Measurements from ENCODE around the gene TFF3.

The TFF3 gene

DNA sequence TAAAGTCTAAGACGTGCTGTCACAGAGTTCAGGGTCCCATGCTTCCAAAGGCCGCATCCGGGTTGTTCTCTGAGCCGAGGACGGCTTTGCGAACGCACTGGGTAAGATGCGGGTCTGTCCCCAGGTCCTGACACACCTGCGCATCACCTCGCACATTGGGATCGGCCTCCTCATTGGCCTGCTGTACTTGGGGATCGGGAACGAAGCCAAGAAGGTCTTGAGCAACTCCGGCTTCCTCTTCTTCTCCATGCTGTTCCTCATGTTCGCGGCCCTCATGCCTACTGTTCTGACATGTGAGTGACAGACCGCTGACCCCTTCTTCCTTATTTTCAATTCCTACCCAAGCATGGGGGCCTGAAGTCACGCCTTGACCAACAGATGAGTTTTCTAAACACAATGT is 25.3 kb downstream of the TFF3 start:
- FAIRE-seq (no peak), DNase-seq (ENCODE audit: low spot score) (no peak)

DNA sequence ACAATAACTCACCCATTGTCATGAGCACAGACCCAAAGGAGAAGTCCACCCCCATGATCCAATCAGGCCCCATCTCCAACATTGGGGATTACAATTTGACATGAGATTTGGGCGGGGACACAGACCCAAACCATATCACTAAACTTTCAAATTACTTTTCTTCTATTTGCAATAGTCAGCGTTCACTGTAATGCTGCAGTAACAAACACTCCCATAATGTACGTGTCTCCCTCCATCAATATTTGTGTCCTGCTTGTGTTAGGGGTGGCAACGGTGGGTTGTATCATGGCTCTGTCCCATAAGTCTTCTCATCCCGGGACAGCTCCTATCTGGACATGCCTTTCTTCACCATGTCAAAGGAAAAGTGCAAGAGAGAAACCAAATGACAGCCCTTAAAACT is 26.2 kb downstream of the TFF3 start:
- DNase-seq (ENCODE audit: low spot score) = no peak
- no peak for FAIRE-seq

DNA sequence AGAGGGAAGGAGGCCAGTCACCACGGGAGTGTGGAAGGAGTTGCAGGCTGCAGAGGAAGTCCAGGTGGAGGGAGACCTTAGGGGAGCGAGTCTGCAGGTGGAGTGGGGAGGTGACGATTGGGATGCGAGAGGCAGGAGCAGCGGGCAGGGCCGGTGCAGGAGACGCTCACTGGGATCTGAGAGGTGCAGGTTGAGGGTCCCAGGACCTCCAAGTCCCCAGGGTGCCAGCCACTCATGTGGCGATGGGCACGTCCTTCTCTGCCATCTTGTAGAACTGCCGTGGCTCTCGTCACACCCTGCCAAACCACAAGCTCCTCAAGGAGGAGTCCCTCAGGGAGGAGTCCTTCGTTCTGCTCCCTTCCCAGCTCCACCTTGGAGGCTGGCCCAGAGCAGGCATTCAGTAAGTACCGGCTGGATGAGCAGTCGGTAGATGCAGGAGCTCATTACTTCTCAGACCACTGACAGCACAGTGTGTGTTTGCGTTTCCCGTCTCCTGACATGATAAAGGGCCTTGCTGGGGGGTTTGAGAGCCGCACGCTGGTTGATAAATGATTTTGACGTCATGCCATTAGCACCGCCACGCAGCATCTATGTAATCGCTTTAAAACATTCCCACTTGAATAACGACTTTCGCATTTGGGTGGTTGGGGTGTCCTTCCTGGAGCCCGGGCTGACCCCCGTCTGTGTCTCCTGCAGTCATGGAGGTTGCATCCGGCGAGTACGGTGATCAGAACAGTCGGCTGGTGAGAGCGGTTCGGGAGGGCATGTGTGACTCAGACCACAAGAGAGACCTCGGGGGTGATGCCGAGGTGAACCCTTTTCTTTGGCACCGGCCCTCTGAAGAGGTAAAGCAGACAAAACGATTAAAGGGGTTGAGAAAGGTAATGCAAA is 27.8 kb downstream of the TFF3 start:
- FAIRE-seq (no peak), DNase-seq (ENCODE audit: low spot score) (no peak)

DNA sequence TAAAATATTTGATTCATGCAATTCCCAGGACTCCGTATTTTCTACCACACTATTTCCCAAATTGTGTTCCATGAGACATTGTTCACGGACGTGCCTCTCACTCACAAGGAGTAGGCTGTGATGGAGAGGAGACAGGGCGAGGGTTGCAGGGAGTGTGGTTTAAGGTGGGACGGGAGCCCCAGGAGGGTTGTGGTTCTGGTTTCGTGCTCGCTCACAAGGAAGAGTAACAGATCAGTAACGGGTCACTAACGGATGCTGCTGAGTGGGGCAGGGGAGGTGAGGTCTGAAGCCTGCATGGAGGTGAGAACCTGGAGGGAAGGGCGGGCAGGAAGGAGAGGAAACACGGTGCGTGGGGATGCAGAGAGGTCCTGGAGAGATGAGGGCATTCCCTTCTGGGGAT is 28.8 kb downstream of the TFF3 start:
- DNase-seq (ENCODE audit: low spot score) = no peak
- no peak for FAIRE-seq

DNA sequence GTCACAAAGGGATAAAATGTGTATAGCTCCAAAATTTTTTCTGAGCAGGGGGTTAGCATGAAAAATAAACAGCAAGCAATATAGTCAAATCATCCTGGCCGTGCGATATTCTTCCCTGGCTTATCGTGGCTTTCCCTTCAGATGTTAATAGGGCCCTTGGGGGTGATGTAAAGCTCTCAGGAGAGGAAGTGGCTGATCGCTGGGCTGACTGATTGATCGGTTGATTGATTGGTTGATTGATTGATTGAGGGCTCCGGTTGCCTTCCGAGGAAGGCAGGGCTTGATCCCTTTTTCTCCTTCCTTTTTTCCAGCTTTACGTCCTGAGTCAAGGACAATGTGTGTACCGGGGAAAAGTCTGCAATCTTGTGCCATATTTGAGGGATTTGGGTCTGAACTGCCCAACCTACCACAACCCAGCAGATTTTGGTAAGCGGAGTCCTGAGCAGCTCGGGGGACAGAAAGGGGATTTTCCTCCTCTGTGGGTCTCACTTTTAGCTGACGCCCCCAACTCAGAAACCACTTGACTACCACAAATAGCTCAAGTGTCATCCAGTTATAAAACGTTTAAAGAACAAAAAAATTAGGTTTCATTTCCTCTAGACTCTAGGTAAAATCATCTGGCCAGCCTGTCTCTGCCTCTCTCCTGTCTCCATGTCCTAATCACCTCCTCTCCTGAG is 29.5 kb downstream of the TFF3 start:
- FAIRE-seq (no peak), DNase-seq (ENCODE audit: low spot score) (no peak)

DNA sequence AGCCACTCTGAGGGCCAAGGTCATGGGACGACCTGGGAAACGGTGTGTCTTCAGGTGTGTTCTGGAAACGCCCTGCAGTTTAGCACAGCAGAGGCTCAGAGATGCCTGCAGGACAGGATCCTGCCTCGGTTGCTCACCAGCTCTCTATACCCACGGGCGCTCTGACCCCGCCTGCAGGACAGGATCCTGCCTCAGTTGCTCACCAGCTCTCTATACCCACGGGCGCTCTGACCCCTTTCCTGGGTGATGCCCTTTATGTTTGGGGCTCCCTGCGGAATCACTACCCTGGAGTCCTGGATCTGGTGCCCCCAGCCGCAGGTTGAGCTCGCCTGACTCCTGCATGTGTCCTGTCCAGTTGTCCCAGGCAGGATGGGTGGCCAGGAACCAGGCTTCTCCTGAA is 32.5 kb downstream of the TFF3 start:
- FAIRE-seq (no peak), DNase-seq (ENCODE audit: low spot score) (no peak)

DNA sequence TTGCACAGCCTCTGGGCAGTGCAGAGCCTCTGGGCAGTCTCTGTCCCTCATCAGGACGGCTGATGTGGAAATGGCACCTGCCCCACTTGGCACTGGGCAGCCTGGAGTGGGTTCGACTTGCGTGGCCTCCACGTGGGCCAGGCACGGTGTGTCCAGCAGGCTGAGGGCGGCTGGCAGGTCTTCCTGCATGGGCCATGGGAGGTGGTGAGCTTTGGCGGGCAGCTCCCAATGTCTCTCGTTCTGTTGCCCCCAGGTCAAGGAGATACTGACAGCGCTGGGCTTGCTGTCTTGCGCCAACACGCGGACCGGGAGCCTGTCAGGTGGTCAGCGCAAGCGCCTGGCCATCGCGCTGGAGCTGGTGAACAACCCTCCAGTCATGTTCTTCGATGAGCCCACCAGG is 33.2 kb downstream of the TFF3 start:
- no peak for FAIRE-seq

DNA sequence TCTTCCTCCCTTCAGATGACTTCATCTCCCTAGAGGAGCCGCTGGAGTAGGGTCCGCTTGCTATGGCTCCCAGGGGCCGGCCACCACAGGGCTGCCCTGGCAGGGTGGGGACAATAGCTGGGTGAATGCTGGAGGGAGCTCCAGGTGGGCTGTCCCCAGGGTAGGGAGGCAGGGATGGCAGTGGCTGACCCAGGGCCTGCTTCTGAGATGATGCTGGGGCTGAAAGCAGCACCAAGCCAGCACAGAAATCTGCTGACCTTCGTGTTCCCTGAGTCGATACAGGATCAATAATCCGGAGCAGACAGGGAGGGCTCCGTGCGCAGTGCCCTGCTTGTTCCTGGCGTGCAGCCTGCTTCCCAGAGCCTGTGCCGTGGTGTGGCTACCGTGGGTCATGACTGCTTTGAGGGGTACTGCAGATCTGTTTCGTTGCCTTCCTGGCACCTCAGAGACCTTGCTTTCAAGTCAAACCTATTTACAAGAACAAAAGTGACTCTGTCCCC is 34.0 kb downstream of the TFF3 start:
- DNase-seq (ENCODE audit: low spot score) = no peak
- FAIRE-seq = no peak

More for the DNA sequence above, 33.2 kb downstream of the TFF3 start:
- no peak for DNase-seq (ENCODE audit: low spot score)

DNA sequence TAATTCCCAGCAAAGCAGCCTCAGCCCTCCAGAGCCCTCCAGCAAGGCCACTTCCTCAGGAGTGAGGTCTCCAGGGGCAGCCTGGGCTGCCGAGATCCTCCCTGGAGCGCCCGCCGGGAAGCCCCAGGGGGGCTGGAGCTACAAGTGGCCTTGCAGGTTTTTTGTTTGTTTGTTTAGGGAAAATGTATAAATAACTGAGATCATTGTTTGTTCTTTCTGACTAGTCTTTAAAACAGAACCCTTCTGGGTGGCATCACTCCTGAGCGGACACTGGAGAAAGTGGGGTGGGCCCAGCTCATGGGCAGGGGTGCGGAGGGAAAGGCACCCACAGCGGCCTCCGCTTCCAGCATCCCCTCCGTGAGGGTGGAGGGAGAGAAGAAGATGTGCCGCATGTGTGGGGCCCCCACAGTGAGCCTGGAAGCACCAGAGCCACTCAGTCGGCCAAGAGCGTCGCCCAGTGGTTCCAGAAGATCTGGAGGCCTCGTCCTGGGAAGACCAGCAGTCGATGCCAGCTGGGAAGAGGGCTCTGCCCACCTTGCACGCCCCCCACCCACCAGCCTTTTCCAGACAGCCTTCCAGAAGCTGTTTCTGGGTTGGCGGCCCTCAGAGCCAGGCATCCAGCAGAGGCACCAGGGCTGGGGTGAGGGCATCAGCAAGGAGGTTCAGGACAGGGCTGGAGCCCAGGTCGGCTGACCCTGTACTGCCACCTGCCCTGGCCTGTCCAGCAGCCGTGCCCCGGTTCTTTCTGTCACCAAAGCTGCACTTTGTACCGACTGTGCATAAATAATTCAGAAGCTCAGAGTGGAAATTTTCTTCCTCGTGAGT is 34.6 kb downstream of the TFF3 start:
- FAIRE-seq = no peak
- no peak for DNase-seq (ENCODE audit: low spot score)

DNA sequence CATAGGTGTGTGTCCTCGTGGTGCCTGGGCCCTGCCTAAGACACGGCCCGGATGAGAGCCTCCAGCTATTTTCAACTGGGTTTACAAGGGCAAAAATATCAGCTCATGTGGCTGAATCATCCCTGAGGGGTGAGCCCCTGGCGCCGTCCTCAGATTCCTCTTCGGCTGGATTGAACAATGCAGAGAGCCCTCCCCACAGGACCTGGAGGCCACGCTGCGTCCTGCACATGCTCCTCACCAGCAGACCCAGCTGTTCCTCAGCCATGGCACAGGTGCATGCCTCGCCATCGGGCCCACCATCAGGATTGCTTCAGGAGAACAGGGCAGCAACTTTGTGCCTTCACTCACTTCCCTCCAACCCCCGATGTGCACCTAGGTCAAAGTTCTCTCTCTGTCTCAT is 35.3 kb downstream of the TFF3 start:
- FAIRE-seq (peak; percentile 17), DNase-seq (ENCODE audit: low spot score) (no peak)

DNA sequence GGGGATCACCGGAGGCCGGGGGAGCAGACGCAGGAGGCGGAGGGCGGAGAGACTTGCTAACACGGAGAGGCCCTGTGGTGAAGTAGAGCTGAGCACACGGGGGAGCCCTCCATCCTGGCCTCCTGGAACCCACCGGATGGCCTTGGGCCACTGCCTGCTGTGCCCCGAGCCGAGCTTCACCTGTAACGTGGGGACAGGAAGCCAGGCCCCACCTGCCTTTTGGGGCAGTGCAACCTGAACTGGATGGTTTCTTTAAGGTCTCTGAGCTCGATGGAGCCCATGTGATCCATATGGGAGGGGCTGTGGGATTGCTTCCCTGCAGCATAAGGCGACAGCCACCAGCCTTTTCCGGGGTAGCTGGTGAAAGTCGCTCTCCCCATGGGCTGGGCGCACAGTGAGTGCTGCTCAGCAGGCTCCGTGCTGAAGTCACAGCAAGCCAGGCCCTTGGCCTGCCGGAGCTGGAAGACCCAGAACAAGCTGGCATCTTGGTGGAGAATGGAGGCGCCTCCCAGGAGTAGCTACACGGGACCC is 35.8 kb downstream of the TFF3 start:
- DNase-seq (ENCODE audit: low spot score) = no peak
- FAIRE-seq = no peak

DNA sequence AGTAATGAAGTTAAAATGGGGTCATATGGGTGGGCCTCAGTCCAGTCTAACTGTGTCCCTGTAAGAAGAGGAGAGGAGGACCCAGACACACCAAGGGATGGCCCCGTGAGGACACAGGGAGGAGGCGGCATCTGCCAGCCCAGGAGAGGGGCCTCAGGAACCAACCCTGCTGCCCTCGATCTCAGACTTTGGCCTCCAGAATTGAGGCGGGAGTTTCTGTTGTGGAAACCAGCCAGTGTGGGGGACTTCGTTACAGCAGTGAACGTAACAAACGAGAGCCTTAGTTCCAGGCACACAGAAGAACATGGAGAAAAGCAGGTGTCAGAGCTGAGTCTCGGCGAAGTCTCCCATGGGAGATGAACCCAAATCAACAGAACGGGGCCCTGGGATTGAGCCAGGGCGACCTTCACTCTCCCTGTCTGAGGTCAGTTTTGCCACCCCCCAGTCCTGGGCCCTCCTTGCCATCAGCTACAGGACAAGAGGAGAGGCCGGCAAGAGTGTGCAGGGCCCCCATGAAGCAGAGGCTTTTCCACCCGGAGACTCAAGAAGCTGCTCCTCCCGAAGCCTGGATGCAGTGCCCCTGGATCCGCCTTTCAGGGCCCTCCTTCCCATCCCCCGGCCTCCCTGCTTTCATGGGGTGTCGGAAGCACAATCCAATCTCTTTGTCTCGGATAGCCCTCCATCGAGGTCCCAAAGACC is 36.6 kb downstream of the TFF3 start:
- FAIRE-seq = no peak
- no peak for DNase-seq (ENCODE audit: low spot score)

DNA sequence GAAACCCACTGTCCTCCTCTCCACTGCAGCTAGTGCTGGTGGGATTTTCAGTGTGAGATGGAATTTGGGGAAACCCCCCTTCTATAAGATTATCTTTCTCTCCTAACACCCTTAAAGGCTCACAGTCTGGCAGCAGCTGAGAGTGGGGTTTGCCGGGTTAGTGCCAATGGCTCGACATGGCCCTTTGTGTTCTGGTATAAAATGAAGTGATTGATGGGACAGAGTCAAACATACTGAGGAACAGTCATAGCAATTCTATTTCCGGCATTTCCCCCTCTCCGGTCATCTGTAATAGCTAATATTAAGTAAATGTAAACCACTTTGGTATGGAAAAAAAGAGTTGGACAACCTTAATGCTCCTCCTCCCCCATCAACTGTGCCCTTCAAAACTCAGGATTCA is 37.6 kb downstream of the TFF3 start:
- DNase-seq (ENCODE audit: low spot score) (no peak), FAIRE-seq (no peak)

DNA sequence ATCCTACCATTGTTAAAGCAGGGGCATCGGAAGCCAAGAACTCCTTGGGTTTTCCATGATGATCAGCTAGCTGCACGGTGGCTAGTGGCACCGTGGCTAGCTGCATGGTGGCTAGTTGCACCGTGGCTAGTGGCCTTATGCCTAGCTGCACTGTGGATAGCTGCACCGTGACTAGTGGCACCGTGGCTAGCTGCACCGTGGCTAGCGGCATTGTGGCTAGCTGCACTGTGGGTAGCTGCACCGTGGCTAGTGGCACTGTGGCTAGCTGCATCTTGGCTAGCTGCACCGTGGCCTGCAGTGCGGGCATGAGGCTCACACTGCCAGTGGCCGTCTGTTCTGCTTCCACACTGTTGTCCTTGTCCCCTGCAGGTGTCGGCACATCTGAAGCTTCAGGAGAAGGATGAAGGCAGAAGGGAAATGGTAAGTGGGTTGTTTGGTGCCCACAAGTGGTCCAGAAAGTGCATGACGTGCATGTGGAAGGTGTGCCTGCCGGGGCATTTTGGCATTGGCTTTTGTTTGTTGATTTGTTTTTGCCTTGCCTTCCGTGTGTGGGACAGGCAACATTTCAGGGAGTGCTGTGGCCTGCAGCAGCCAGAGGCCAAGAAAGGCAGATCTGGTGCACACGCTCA is 38.6 kb downstream of the TFF3 start:
- FAIRE-seq = no peak
- no peak for DNase-seq (ENCODE audit: low spot score)

DNA sequence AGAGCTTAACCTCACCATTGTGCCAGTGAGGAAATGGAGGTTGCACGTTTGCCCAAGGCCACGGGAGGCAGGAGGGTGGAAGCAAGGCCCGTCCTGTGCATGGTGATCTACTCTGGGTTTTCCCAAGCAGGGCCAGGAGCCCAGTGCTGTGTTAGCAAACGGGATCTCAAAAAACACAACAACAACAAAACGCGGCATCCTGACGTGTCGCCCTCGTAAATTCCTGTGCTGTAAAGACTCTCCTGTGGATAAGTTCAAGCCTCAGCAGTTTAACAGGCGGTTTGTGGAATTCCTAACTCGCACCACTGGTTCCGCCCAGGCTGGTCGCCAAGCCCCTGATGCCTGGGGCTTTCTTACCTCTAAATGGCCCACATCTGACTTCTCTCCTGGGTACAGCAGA is 39.1 kb downstream of the TFF3 start:
- DNase-seq (ENCODE audit: low spot score) (no peak), FAIRE-seq (no peak)

DNA sequence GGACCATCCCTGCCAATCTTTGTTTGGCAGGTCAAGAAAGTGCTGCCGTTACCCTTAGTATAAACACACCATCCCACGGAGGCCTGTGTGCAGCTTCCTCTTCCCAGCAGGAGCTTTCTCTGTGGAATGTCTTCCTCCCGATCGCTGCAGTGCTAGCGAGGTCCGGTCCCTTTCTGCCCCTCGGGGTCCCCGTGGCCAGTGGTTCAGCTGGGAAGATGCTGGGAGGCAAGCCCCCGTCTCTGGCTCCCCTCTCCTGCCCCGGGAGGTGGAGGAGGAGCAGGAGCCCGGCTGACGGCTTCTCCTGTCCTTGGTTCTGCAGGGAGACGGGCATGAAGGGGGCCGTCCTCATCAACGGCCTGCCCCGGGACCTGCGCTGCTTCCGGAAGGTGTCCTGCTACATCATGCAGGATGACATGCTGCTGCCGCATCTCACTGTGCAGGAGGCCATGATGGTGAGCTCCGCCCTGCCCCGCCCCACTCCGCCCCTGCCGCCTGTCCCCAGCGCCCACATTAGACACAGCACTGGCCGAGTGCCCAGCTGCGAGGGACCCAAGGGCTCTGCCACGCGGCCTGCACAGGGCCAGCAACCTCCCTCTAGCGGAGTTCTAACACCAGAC is 42.1 kb downstream of the TFF3 start:
- FAIRE-seq (no peak), DNase-seq (ENCODE audit: low spot score) (no peak)

DNA sequence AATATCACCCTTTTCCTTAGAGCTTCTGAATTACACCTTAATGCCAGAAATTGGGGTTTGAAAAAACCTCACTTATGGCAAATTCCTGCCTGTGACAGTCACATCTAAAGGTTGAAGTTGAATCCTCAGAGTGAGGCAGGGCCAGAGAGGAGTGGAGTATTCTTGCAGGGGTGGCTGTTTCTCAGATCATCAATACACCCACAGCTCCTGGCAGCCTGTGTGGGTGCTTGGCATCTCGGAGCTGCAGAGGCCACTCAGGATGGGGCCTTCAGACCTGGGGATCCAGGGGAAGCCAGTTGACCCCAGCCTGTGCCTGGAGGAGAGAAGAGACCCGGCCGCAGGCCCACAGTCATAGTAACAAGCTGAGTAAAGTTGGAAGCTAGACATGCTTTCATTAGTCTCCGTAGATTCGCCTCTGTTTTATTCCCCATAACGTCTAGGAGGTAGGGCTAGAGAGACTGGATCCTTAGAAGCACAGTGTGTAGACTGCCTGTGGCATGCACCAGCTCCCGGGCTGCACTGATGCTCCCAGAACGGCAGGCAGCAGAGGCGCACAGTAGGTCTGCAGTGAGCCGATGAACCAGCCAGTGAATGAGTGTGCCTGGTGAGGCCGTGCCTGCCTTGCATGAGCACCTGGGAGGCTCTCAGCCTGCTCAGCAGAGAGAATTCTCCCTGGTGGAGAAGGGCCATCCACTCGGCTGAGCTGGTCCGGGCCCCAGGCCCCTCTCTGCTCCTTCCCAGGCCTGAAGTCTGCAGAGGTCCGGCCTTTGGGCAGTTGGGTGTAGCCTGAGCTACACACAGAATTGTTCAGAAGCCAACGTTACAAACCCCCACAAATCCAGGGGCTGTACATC is 42.9 kb downstream of the TFF3 start:
- no peak for DNase-seq (ENCODE audit: low spot score)
- no peak for FAIRE-seq

DNA sequence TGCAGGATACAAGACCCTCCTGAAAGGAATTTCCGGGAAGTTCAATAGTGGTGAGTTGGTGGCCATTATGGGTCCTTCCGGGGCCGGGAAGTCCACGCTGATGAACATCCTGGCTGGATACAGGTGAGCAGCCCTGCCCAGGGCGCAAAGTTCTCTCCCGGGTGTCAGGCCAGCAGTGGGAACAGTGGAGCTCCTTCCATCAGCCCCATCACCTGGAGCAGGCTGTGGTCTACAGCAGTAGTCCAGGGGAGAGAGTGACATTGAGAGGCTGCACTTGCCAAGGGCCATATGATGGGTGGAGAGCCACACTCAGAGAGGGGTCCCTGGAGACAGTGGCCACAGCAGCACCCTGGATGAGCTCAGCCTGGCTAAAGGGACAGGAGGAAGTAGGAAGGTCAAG is 44.1 kb downstream of the TFF3 start:
- no peak for DNase-seq (ENCODE audit: low spot score)
- no peak for FAIRE-seq

DNA sequence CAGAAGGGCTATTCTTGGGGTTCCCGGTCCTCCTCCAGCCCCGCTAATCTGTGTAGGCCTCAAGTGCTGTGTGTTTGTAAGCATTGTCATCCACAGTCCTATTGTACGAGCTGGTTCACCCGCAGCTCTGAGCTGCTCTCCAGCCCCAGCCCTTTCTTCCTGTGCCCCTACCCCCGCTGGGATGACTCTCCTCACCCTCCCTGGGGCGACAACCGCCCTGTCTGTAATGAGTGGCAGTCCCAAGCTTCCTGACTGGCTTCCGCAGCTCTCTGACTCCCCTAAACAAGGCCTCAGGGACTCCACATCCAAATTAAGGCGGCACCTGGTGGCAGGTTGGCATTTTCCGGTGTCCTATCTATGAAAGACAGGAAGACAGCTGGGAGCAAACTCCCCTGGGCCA is 45.8 kb downstream of the TFF3 start:
- no peak for FAIRE-seq
- DNase-seq (ENCODE audit: low spot score) = no peak

Data from urothelium cell line (cell line).